Right ventricle myocardium superior (tissue), 1 donor: ENCODE data around the gene GORASP1. TPM values are rescaled to one million over a fixed set of nuclear protein-coding genes. Genes with fewer than 3 reads are reported as not detected.
"Not testable (repeated sequence)": the region's sequence is repeated elsewhere in the genome, so short reads cannot be mapped to it uniquely, and the experiment has no call there.

Experiments used
- ATAC-seq: fragments of 200-7000 bp; cut with Tn5 transposase; one replicate; pipeline ENCODE4 v1.9.1; 2020; ENCODE audit warnings: mild to moderate bottlenecking; ENCODE audit not compliant: poor library complexity
- DNase-seq: peaks from one replicate; pipeline ENCODE4 v3.0.0-alpha.2; 2020
- intact Hi-C: fragments of 100-400 bp; cut with DNase I; formaldehyde crosslinking; loops from one replicate; pipeline ENCODE4 v1.11.2; 2022
- total RNA-seq: library from RNA; stranded (reverse); fragmentation: NEBNext Ultra II Directional; extraction: Animal tissue kit (Norgen Biotek cat#: 25700); gene quantifications from one replicate; pipeline ENCODE4 v1.2.1, GENCODE V29; 2021
- donor health status: DM: no; HTN: yes; CAD: no; lungs with severe emphysema.

GORASP1 gene
- total RNA-seq, 1 donor from 2014 or later, result 48.4 TPM

GRCh38 chr3:39094851-39095677, 12.4 kb downstream of the GORASP1 start:
- intact Hi-C loops, result no loop called here
- ATAC-seq (no peak), DNase-seq (no peak)

- ATAC-seq, result no peak
- no peak for DNase-seq
- intact Hi-C loops, result no loop called here
These were observed 16.5 kb downstream of the GORASP1 start for GRCh38 chr3:39090922-39091321.

GRCh38 chr3:39088889-39089288, 18.5 kb downstream of the GORASP1 start:
- ATAC-seq (no peak), DNase-seq (no peak)
- intact Hi-C loops, result no loop called here

GRCh38 chr3:39088456-39088855, 19.0 kb downstream of the GORASP1 start:
- no peak for DNase-seq
- no peak for ATAC-seq
- intact Hi-C loops, result no loop called here

- intact Hi-C loops, result no loop called here
- DNase-seq, result no peak
These were observed 21.3 kb downstream of the GORASP1 start for GRCh38 chr3:39086144-39086543.

GRCh38 chr3:39082666-39083313, 24.6 kb downstream of the GORASP1 start:
- no peak for DNase-seq
- intact Hi-C loops, result no loop called here
- ATAC-seq, result no peak

More at GRCh38 chr3:39086144-39086543, 21.3 kb downstream of the GORASP1 start:
- ATAC-seq, result no peak

GRCh38 chr3:39080026-39080425, 27.4 kb downstream of the GORASP1 start:
- ATAC-seq (no peak), DNase-seq (no peak)
- intact Hi-C loops, result no loop called here

- no peak for ATAC-seq
- DNase-seq, result no peak
- intact Hi-C loops, result no loop called here
These were observed 27.9 kb downstream of the GORASP1 start for GRCh38 chr3:39079530-39079929.

- no peak for ATAC-seq
- intact Hi-C loops, result no loop called here
- no peak for DNase-seq
These were observed 31.5 kb downstream of the GORASP1 start for GRCh38 chr3:39075910-39076309.

GRCh38 chr3:39068556-39068955, 38.9 kb downstream of the GORASP1 start:
- ATAC-seq, result no peak

GRCh38 chr3:39067286-39067685, 40.1 kb downstream of the GORASP1 start:
- ATAC-seq, result no peak
- DNase-seq, result no peak

More at GRCh38 chr3:39068556-39068955, 38.9 kb downstream of the GORASP1 start:
- no peak for DNase-seq
- intact Hi-C loops, result no loop called here

GRCh38 chr3:39065197-39065596, 42.2 kb downstream of the GORASP1 start:
- DNase-seq, result no peak

More at GRCh38 chr3:39067286-39067685, 40.1 kb downstream of the GORASP1 start:
- intact Hi-C loops, result no loop called here

GRCh38 chr3:39064646-39065045, 42.8 kb downstream of the GORASP1 start:
- no peak for ATAC-seq
- intact Hi-C loops, result no loop called here
- no peak for DNase-seq

More at GRCh38 chr3:39065197-39065596, 42.2 kb downstream of the GORASP1 start:
- intact Hi-C loops, result no loop called here
- ATAC-seq, result no peak

- no peak for DNase-seq
- no peak for ATAC-seq
- intact Hi-C loops, result no loop called here
These were observed 44.3 kb downstream of the GORASP1 start for GRCh38 chr3:39063143-39063542.

GRCh38 chr3:39062180-39062579, 45.2 kb downstream of the GORASP1 start:
- DNase-seq (no peak), ATAC-seq (no peak)
- intact Hi-C loops, result no loop called here

- intact Hi-C loops, ATAC-seq, DNase-seq: not testable (repeated sequence)
These were observed 46.2 kb downstream of the GORASP1 start for GRCh38 chr3:39061228-39061627.

GRCh38 chr3:39056151-39056550, 51.3 kb downstream of the GORASP1 start:
- ATAC-seq (no peak), DNase-seq (no peak)
- intact Hi-C loops, result no loop called here

GRCh38 chr3:39053696-39054095, 53.7 kb downstream of the GORASP1 start:
- ATAC-seq (no peak), DNase-seq (no peak)
- intact Hi-C loops, result no loop called here

GRCh38 chr3:39052583-39052982, 54.8 kb downstream of the GORASP1 start:
- no peak for ATAC-seq
- DNase-seq, result no peak
- intact Hi-C loops, result no loop called here
